GM18868 (cell line): ENCODE results near the gene ZNF774.
"Not testable (repeated sequence)": the region's sequence is repeated elsewhere in the genome, so short reads cannot be mapped to it uniquely, and the experiment has no call there.

Experiments used
- ATAC-seq: cut with Tn5 transposase; IDR thresholded peaks from one replicate; pipeline ENCODE4 v1.9.1; 2021; ENCODE audit warnings: mild to moderate bottlenecking, moderate library complexity; ENCODE audit not compliant: unreplicated experiment

The ZNF774 gene

GRCh38 chr15:90388462-90389380 lies 36.6 kb downstream of the ZNF774 start:
- peak; percentile 49 for ATAC-seq

DNA sequence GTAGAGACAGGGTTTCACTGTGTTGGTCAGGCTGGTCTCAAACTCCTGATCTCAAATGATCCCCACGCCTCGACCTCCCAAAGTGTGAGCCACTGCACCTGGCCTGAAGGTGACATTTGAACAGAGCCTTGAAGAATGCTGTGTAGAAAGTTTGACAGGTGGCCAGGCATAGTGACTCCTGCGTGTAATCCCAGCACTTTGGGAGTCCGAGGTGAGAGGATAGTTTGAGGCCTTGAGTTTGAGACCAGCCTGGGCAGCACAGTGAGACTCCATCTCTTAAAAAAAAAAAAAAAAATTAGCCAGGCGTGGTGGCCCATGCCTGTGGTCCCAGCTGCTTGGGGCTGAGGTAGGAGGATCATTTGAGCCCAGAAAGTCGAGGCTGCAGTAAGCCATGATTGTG lies 37.4 kb downstream of the ZNF774 start:
- no peak for ATAC-seq

GRCh38 chr15:90393040-90393439 lies 41.0 kb downstream of the ZNF774 start:
- ATAC-seq: no peak

GRCh38 chr15:90394074-90394473 lies 42.0 kb downstream of the ZNF774 start:
- ATAC-seq: no peak

DNA sequence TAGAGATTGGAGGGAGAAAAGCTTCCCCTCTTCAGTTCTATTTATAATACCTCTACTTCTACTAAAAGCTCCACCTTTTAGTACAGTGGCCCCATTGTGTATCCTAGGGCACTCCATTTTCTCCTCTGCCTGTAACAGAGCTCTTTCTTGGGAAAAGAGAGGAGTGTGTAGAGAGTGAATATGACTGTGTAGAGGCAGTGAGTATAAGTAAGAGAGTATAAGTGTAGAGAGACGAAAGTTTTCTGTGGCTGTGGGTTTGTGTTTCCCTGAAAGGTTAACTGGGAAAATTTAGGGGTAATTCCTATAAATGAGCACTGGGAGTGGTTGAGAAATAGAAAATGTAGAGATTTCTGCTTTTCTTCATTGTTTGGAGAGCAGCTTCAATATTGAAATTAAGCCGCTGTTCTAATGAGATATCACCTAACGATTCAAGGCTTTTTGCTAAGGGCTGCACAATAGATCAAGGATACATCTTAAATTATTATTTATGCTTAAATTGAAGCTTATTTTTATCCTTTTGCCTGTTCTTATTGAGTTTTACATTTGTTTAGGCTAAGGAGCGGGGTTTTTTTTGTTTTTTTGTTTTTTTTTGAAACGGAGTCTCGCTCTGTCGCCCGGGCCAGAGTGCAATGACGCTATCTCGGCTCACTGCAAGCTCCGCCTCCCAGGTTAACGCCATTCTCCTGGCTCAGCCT lies 42.8 kb downstream of the ZNF774 start:
- no peak for ATAC-seq

- no peak for ATAC-seq
Observed at GRCh38 chr15:90396321-90396720, 44.2 kb downstream of the ZNF774 start.

GRCh38 chr15:90400005-90400758 lies 48.1 kb downstream of the ZNF774 start:
- no peak for ATAC-seq

DNA sequence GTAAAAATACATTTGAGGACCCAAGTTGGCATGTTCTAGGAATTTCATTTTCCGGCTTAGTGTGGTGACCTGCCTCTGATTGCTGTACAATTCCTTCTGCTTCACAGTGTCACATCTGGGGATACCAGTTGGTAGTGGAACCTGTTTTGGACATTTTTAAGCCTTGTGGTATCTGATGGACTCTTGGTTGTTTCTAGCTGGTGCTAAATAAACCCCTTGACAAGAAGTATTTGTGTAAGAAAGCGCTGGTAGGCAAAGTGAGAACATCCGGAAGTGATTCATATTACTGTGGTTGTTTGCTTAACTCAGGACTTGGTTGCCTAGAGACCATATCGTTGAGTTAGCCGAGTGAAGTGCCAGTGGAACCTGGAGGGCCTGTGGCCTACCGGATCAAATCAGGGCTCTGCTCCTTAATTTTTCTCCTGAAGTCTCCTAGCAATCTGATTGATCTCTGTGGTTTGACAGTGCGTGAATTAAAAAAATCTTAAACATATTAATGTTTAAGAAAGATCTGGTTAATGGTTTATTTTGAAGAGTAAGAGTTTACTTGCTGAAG lies 48.8 kb downstream of the ZNF774 start:
- ATAC-seq: peak; percentile 100

DNA sequence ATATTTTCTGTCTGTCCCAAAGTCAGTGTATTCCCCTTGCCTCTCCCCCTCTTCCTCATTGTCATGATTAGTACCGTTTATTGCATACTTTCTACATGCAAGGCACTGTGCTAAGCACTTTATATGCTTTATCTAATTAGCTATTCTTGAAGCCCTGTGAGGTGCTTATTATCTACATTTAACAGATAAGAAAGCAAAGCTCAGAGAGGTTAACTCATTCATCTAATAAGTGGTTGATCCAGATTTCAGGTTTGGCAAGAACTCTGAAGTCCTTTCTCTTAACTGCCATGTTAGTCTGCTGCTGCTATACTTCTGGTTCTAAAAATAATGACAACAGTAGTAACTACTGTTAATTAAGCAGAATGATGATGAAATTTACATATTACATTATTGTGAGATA lies 49.4 kb downstream of the ZNF774 start:
- no peak for ATAC-seq

GRCh38 chr15:90402223-90402622 lies 50.1 kb downstream of the ZNF774 start:
- ATAC-seq: no peak

DNA sequence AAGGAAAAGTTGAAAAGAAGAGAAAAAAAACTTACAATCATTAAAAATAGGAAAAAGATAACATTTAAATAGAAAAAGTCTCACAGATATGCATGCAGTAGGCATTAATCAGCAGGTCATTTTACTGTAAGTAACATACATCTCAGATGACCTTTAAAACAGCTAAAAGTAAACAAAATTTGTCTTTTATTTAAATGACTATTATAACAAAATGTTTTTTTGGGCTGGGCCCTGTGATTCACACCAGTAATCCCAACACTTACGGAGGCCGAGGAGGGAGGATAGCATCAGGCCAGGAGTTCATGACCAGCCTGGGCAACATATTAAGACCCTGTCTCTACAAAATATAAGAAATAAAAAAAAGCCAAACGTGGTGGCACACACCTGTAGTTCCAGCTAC lies 50.7 kb downstream of the ZNF774 start:
- no peak for ATAC-seq

DNA sequence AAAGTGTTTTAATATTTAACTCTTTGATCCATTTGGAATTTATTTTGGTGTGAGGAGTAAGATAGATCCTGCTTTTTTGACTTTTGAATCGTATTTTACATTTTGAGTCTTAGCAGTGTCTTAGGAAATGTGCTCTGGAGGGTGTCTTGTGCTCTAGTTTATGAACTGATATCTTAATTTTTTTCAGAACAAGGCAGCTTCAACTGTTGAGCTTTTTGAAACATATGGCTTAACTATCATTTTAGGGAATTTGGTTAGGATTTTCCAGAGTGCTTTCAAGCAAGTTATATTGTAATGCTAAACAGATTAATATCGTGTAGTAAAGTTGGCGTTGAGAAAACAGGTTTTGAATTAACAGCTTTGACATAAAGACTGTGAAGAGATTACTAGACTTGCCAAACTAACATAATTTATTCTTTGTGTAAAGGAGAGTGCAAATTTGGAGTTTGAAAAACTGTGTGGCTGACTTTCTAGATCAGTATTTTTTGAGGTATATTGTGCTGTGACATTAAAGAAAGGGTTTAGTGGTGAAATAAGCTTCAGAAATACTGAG lies 53.0 kb downstream of the ZNF774 start:
- ATAC-seq: no peak

DNA sequence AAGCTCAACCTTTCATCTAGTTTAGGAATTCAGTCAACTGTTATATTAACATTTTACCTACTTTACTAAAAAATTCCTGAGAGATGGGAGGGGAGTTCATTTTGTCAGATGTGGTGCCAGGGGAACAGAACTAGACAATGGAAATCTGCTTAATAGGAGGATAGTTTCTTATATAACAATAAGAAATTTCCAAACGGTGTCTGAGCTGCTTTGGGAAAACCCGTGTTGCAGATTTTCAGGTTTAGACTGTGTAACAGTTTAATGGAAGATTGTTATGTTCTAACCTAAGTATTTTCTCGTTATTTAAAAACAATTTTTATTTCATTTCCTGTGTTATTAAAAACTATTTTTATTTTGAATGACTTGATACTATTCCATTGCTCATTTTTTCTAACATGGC lies 55.3 kb downstream of the ZNF774 start:
- ATAC-seq: no peak

DNA sequence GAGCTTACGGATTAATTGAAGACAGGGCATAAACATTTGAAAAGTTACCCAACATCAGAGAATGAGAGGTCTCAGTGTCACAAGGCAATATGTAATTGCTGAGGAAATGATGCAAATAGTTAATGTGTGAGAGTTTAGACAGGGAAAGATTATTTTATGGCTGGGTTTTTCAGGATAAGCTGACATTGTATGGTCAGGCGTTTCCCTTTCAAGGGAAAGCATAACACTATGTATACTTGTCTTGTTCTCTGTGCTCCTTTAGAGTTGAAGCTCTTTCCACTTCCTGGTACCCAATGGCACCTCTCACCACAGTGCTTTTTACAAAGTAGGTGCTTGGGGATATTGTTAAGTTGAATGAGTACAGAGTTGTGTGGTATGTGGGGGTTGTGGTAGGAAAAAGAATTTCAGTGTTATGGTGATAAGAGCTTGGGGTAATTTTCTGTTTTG lies 55.8 kb downstream of the ZNF774 start:
- ATAC-seq: no peak

GRCh38 chr15:90408657-90409056 lies 56.6 kb downstream of the ZNF774 start:
- ATAC-seq: no peak

- not testable (repeated sequence) for ATAC-seq
Observed at GRCh38 chr15:90409587-90409986, 57.5 kb downstream of the ZNF774 start.

- ATAC-seq: not testable (repeated sequence)
Observed at GRCh38 chr15:90410316-90410715, 58.2 kb downstream of the ZNF774 start.

DNA sequence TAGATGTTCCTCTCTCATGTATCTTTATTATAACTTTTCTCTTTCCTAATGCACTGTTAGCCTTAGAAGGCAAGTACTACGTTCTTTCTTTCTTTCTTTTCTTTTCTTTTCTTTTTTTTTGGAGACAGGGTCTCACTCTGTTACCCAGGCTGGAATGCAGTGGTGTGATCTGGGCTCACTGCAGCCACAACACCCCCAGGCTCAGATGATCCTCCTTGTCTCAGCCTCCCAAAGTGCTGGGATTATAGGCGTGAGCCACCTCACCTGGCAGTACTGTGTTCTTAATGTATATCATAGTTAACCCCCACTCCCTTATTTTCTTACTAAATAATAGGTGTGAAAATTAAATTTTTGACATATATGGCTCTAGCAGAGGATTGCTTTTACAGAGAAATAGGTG lies 59.1 kb downstream of the ZNF774 start:
- no peak for ATAC-seq
